Mucosa of stomach (tissue), 1 donor: Measurements from ENCODE around the gene RANBP9.
A peak's percentile ranks its signal among the peaks of the same experiment; 100 is the strongest.

ENCODE experiments used
- H3K27me3 ChIP-seq: one replicate; pipeline ENCODE4 v1.7.0; 2013; ENCODE audit warnings: mild to moderate bottlenecking, low read length; ENCODE audit not compliant: control insufficient read depth, insufficient read depth
- H3K36me3 ChIP-seq: one replicate; pipeline ENCODE4 v1.7.0; 2013; ENCODE audit warnings: low read length; ENCODE audit not compliant: control insufficient read depth, insufficient read depth
- H3K4me1 ChIP-seq: one replicate; pipeline ENCODE4 v1.7.0; 2013; ENCODE audit warnings: mild to moderate bottlenecking, low read length; ENCODE audit not compliant: control insufficient read depth, insufficient read depth
- H3K4me3 ChIP-seq: one replicate; pipeline ENCODE4 v1.7.0; 2013; ENCODE audit warnings: low read length
- H3K9ac ChIP-seq: one replicate; pipeline ENCODE4 v1.7.0; 2013; ENCODE audit warnings: mild to moderate bottlenecking, low read length, moderate library complexity
- H3K9me3 ChIP-seq: one replicate; pipeline ENCODE4 v1.7.0; 2013; ENCODE audit warnings: mild to moderate bottlenecking, low read length, moderate library complexity; ENCODE audit not compliant: control insufficient read depth
- donor health status: Pancreatic carcinoma.

Gene RANBP9

GRCh38 chr6:13708736-13709135, 2.9 kb downstream of the RANBP9 start:
- Histone ChIP-seq H3K9me3 (no peaks in the 10 kb centered on the region), H3K9ac (peak overlapping the region; percentile 90), H3K4me1 (peaks cover 11% of the 10 kb centered on the region), H3K4me3 (peak overlapping the region; percentile 11), H3K27me3 (no peaks in the 10 kb centered on the region), H3K36me3 (no peaks in the 10 kb centered on the region)

- no peak overlapping the region for H3K9ac ChIP-seq
- H3K27me3 ChIP-seq, result no peaks in the 10 kb centered on the region
- H3K36me3 ChIP-seq, result no peaks in the 10 kb centered on the region
- H3K4me1 ChIP-seq, result peaks cover 9% of the 10 kb centered on the region
- H3K4me3 ChIP-seq, result no peak overlapping the region
- no peaks in the 10 kb centered on the region for H3K9me3 ChIP-seq
Measured at GRCh38 chr6:13703496-13703895, 8.1 kb downstream of the RANBP9 start.

- H3K36me3 ChIP-seq, result no peaks in the 10 kb centered on the region
- no peaks in the 10 kb centered on the region for H3K9me3 ChIP-seq
- peaks cover 2% of the 10 kb centered on the region for H3K4me1 ChIP-seq
- no peak overlapping the region for H3K4me3 ChIP-seq
- no peak overlapping the region for H3K9ac ChIP-seq
- H3K27me3 ChIP-seq, result no peaks in the 10 kb centered on the region
Measured at GRCh38 chr6:13702809-13703302, 8.8 kb downstream of the RANBP9 start.

- Histone ChIP-seq H3K9me3 (no peaks in the 10 kb centered on the region), H3K27me3 (no peaks in the 10 kb centered on the region), H3K4me3 (no peak overlapping the region), H3K4me1 (peaks cover 4% of the 10 kb centered on the region), H3K9ac (no peak overlapping the region), H3K36me3 (no peaks in the 10 kb centered on the region)
Measured at GRCh38 chr6:13700232-13700631, 11.4 kb downstream of the RANBP9 start.

GRCh38 chr6:13698715-13699114, 12.9 kb downstream of the RANBP9 start:
- no peaks in the 10 kb centered on the region for H3K9me3 ChIP-seq
- no peaks in the 10 kb centered on the region for H3K27me3 ChIP-seq
- H3K9ac ChIP-seq, result no peak overlapping the region
- H3K4me1 ChIP-seq, result peaks cover 4% of the 10 kb centered on the region
- H3K36me3 ChIP-seq, result no peaks in the 10 kb centered on the region
- H3K4me3 ChIP-seq, result no peak overlapping the region

GRCh38 chr6:13697857-13698256, 13.8 kb downstream of the RANBP9 start:
- no peaks in the 10 kb centered on the region for H3K9me3 ChIP-seq
- H3K36me3 ChIP-seq, result no peaks in the 10 kb centered on the region
- H3K9ac ChIP-seq, result no peak overlapping the region
- no peak overlapping the region for H3K4me3 ChIP-seq
- no peaks in the 10 kb centered on the region for H3K27me3 ChIP-seq
- peaks cover 9% of the 10 kb centered on the region for H3K4me1 ChIP-seq

- H3K4me1 ChIP-seq, result peaks cover 9% of the 10 kb centered on the region
- no peak overlapping the region for H3K4me3 ChIP-seq
- no peaks in the 10 kb centered on the region for H3K27me3 ChIP-seq
- no peaks in the 10 kb centered on the region for H3K36me3 ChIP-seq
- no peaks in the 10 kb centered on the region for H3K9me3 ChIP-seq
- H3K9ac ChIP-seq, result no peak overlapping the region
Measured at GRCh38 chr6:13696226-13696625, 15.4 kb downstream of the RANBP9 start.

GRCh38 chr6:13695252-13695651, 16.4 kb downstream of the RANBP9 start:
- Histone ChIP-seq H3K4me1 (peaks cover 9% of the 10 kb centered on the region), H3K9ac (no peak overlapping the region), H3K9me3 (no peaks in the 10 kb centered on the region), H3K4me3 (no peak overlapping the region), H3K27me3 (no peaks in the 10 kb centered on the region), H3K36me3 (no peaks in the 10 kb centered on the region)

GRCh38 chr6:13694562-13694961, 17.1 kb downstream of the RANBP9 start:
- no peak overlapping the region for H3K9ac ChIP-seq
- no peaks in the 10 kb centered on the region for H3K36me3 ChIP-seq
- no peak overlapping the region for H3K4me3 ChIP-seq
- H3K27me3 ChIP-seq, result no peaks in the 10 kb centered on the region
- H3K9me3 ChIP-seq, result no peaks in the 10 kb centered on the region
- H3K4me1 ChIP-seq, result peaks cover 13% of the 10 kb centered on the region

- no peaks in the 10 kb centered on the region for H3K9me3 ChIP-seq
- no peaks in the 10 kb centered on the region for H3K27me3 ChIP-seq
- H3K36me3 ChIP-seq, result no peaks in the 10 kb centered on the region
- no peak overlapping the region for H3K9ac ChIP-seq
- no peak overlapping the region for H3K4me3 ChIP-seq
- H3K4me1 ChIP-seq, result peaks cover 14% of the 10 kb centered on the region
Measured at GRCh38 chr6:13689511-13690256, 22.0 kb downstream of the RANBP9 start.

- H3K4me1 ChIP-seq, result peaks cover 14% of the 10 kb centered on the region
- H3K4me3 ChIP-seq, result no peak overlapping the region
- no peaks in the 10 kb centered on the region for H3K27me3 ChIP-seq
- H3K36me3 ChIP-seq, result no peaks in the 10 kb centered on the region
- H3K9ac ChIP-seq, result no peak overlapping the region
- H3K9me3 ChIP-seq, result no peaks in the 10 kb centered on the region
Measured at GRCh38 chr6:13688692-13689196, 22.9 kb downstream of the RANBP9 start.

GRCh38 chr6:13687917-13688351, 23.7 kb downstream of the RANBP9 start:
- Histone ChIP-seq H3K27me3 (no peaks in the 10 kb centered on the region), H3K36me3 (no peaks in the 10 kb centered on the region), H3K4me1 (peaks cover 9% of the 10 kb centered on the region), H3K9ac (no peak overlapping the region), H3K4me3 (no peak overlapping the region), H3K9me3 (no peaks in the 10 kb centered on the region)
